ENCODE results near the gene CACNA2D3.

The CACNA2D3 gene

DNA sequence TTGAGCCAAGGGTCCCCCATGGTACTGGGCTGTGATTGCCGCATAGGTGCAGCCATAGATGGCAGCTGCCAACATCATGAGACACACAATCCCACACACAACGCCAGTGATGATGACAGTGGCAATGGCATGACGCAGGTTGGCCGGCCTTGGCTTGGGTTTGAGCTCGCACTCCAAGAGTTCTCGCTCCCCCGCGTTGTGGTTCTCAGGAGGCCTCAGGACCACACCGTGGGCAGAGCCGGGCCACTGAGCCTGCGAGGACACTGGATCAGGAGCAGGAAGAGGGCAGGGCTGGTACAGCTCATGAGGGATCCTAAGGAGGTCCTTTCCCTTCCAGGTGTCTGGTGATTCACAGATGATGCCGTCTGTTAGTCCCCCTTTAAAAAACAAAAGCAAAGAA lies 796.2 kb downstream of the CACNA2D3 start:
- TF ChIP-seq GATA2 (IDR thresholded peaks at IDR 0.05; ENCODE audit: low read depth, low read length) (no peak), GATA3 (IDR thresholded peaks at IDR 0.05; ENCODE audit: low read depth, low read length) (no peak)

GRCh38 chr3:54928046-54928770 lies 805.9 kb downstream of the CACNA2D3 start, which contains the start of gene LRTM1:
TSS of gene LRTM1 (minus strand) at chr3:54928059. CDS start at chr3:54927911, 148 bp downstream.
- TF ChIP-seq GATA3 (IDR thresholded peaks at IDR 0.05; ENCODE audit: low read depth, low read length) (no peak), GATA2 (IDR thresholded peaks at IDR 0.05; ENCODE audit: low read depth, low read length) (no peak)

DNA sequence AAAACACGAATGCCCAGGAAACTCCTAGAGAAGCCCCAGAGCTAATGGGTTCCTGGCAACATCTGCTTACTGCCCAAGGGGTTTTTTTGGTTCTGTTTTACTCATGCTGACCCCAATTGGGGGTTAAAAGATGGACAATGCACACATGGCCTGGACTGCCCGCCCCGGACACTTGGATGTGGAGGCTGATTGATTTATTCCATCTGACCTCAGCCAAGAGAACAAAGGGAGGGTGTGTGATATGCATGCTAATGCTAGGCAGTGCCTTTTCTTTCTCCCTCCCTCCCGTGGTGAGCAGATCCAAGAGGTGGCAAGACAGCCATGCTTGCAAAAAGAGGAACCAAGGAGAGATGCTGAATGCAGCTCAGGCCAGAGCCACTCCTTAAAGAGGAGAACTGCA lies 808.8 kb downstream of the CACNA2D3 start:
- TF ChIP-seq GATA2 (IDR thresholded peaks at IDR 0.05; ENCODE audit: low read depth, low read length) (no peak), GATA3 (IDR thresholded peaks at IDR 0.05; ENCODE audit: low read depth, low read length) (no peak)

GRCh38 chr3:54932606-54933005 lies 810.3 kb downstream of the CACNA2D3 start:
- TF ChIP-seq GATA3 (IDR thresholded peaks at IDR 0.05; ENCODE audit: low read depth, low read length) (no peak), GATA2 (IDR thresholded peaks at IDR 0.05; ENCODE audit: low read depth, low read length) (no peak)

DNA sequence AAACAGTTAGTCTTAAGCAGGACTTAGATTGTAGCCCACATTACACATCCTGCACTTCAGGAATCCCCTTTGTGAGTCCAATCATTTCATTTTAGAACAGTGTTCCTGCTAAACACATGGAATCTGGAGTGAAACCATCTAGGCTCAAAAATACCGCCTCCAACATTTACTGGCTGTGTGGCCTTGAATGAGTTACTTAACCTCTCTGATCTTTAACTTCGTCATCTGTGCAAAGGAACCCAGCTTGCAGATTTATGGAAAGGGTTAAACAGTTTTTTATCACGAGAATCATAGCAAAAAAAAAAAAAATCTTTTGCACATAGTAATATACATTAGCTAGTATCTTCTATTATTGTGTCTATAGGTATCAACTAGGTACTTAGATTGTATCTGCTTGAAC lies 813.5 kb downstream of the CACNA2D3 start:
- no peak for TF ChIP-seq GATA3 (IDR thresholded peaks at IDR 0.05; ENCODE audit: low read depth, low read length)
- no peak for TF ChIP-seq GATA2 (IDR thresholded peaks at IDR 0.05; ENCODE audit: low read depth, low read length)

GRCh38 chr3:54936561-54936960 lies 814.2 kb downstream of the CACNA2D3 start:
- TF ChIP-seq GATA2 (IDR thresholded peaks at IDR 0.05; ENCODE audit: low read depth, low read length), result no peak
- TF ChIP-seq GATA3 (IDR thresholded peaks at IDR 0.05; ENCODE audit: low read depth, low read length), result no peak

DNA sequence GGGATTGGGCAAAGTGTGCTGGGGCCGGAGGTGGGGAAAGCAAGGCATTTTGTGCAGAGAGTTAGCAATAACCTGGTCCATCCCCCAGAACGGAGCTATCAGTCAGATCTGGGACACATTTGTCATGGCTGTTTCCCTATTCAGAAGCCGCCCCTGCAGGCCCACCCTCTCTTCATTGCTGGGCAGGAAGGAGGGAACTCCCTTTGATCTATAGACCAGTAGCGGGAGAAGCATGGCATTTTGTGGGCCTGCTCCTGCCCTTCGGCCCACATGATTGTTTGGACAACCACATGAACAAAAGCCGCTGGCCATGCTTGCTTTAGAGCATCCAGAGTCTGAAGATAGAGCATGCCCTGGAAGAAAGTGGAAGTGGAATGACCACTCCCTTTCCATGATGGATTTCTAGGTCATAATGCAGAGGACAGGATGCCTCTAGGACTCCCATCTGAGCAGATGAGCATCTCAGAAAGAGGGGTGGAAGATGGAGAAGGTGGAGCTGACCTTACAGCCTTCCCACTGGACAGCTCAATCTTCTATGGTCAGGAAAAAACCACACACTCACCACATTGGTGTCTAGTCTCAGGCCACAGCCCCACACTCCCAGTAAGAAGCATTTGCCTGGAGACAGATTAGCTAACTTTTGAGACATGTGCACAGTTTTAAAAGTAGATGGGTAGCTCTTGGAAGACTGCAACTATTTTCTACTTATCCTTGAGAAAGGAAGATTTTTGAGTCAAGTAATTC lies 817.4 kb downstream of the CACNA2D3 start:
- no peak for TF ChIP-seq GATA2 (IDR thresholded peaks at IDR 0.05; ENCODE audit: low read depth, low read length)
- TF ChIP-seq GATA3 (IDR thresholded peaks at IDR 0.05; ENCODE audit: low read depth, low read length), result no peak

- TF ChIP-seq GATA3 (IDR thresholded peaks at IDR 0.05; ENCODE audit: low read depth, low read length), result peak; percentile 26; the same call in 1 of the 2 replicates
- no peak for TF ChIP-seq GATA2 (IDR thresholded peaks at IDR 0.05; ENCODE audit: low read depth, low read length)
These were observed 818.6 kb downstream of the CACNA2D3 start for GRCh38 chr3:54940971-54941370.

DNA sequence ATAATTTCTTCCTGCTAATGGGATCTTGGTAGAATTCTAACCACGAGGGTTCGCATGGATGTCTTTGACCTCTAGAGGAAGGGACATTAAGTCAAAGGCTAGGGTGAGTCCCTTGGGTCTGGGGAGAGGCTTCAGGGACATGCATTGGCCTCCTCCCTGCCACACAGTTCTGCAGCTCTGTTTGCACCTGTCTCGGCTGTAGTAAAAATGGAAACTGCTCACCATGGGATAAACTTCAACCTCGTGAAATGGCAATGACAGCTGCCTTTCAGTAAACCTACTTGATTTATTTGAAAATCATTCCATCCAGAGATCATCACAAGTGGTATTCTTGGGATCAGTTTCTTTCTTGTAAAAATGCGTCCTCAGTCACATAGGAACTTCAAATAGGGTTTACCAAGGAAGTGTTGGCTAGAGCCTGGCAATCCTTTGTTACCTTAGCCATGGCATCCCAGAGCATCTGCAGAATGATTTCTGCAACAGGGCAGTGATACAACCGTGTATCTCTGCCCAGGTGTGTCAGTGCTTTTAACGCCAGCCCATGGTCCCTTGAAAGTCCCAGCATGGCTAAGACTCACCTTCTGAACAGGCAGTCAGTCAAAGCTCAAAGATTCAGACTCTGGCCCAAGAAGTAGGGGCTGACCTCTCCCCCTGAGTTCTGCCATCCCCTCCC lies 819.5 kb downstream of the CACNA2D3 start:
- TF ChIP-seq GATA3 (IDR thresholded peaks at IDR 0.05; ENCODE audit: low read depth, low read length), result no peak
- no peak for TF ChIP-seq GATA2 (IDR thresholded peaks at IDR 0.05; ENCODE audit: low read depth, low read length)

DNA sequence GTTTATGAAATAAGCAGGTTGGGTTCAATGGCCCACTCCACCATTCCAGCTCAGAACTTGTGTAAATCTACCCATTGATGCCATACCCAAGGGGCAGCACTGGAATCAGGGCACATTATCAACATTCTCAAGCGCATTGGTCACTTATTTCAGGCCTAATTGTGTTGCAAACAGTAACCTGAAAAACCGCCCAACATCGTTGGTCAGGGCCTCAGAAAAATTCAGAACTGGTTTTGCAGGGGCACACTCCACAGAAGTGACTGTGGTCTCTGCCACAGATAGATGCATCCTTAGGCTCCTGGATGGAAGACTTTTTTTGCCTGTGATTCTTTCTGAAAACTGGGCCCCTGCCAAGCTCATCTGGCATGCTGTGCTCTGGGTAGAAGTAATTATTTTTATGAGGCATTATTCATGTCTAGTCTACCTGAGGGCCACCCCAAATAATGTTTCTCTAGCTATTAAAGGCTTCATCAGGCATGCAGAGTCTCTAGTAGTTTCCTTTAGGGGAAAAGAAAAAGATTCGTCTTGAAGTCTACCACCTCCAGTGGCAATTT lies 827.2 kb downstream of the CACNA2D3 start:
- no peak for TF ChIP-seq GATA2 (IDR thresholded peaks at IDR 0.05; ENCODE audit: low read depth, low read length)
- no peak for TF ChIP-seq GATA3 (IDR thresholded peaks at IDR 0.05; ENCODE audit: low read depth, low read length)

DNA sequence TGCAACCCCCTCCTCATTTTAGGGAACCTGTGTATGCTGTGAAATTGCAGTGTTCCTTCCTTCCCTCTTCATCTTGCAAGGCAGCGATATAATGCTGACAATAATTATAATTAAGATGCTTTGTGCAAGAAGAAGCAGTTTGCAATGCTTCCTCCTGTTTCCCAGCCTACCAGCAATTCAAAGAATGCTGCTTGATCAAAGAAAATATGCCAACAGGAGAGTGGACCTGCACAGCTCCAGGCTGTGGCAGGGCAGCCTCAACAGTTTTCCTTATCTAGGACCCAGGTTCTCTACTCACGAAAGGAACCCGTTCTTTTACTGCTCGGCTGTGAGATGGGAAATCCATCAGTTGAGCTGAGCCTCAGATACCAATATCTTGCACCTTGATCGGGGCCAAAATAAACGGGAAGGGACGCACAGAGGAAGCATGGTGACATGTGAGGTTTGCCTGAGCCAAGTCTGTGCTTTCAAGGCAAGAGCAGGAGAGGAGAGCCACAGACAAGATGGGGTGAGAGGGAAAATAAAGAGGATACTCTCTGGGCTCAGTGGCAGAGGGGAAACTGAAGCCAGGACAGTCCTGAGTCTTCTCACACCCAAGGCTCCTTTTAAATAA lies 828.1 kb downstream of the CACNA2D3 start:
- TF ChIP-seq GATA3 (IDR thresholded peaks at IDR 0.05; ENCODE audit: low read depth, low read length) (no peak), GATA2 (IDR thresholded peaks at IDR 0.05; ENCODE audit: low read depth, low read length) (no peak)

GRCh38 chr3:54951405-54951804 lies 829.1 kb downstream of the CACNA2D3 start:
- no peak for TF ChIP-seq GATA2 (IDR thresholded peaks at IDR 0.05; ENCODE audit: low read depth, low read length)
- no peak for TF ChIP-seq GATA3 (IDR thresholded peaks at IDR 0.05; ENCODE audit: low read depth, low read length)

- TF ChIP-seq GATA3 (IDR thresholded peaks at IDR 0.05; ENCODE audit: low read depth, low read length) (no peak), GATA2 (IDR thresholded peaks at IDR 0.05; ENCODE audit: low read depth, low read length) (no peak)
These were observed 831.7 kb downstream of the CACNA2D3 start for GRCh38 chr3:54954022-54954421.

GRCh38 chr3:54954521-54954920 lies 832.2 kb downstream of the CACNA2D3 start:
- no peak for TF ChIP-seq GATA3 (IDR thresholded peaks at IDR 0.05; ENCODE audit: low read depth, low read length)
- TF ChIP-seq GATA2 (IDR thresholded peaks at IDR 0.05; ENCODE audit: low read depth, low read length), result no peak
